Fibroblast of villous mesenchyme (primary cell): ENCODE results near the gene BRD8. TPM values are rescaled to one million over a fixed set of nuclear protein-coding genes. Genes with fewer than 3 reads are reported as not detected.

Experiments
- DNase-seq: peaks from one replicate; pipeline ENCODE4 v3.0.0-alpha.2; 2010; ENCODE audit warnings: low read depth
- H3K4me3 ChIP-seq: 2 replicates; pipeline ENCODE4 v1.5.1; 2011; ENCODE audit warnings: low read depth, mild to moderate bottlenecking, low read length
- CTCF ChIP-seq: IDR thresholded peaks from 2 replicates; pipeline ENCODE4 v1.5.1; 2012; ENCODE audit warnings: low read depth, mild to moderate bottlenecking, low read length; ENCODE audit not compliant: insufficient read depth
- total RNA-seq: library from RNA; depleted of rRNA; stranded (reverse); fragments of >200 nt; gene quantifications from 2 replicates; pipeline ENCODE4 v1.2.3, GENCODE V29; 2012

BRD8 gene
- total RNA-seq, 1 donor: 63.9 TPM

- no peak for TF ChIP-seq CTCF
- no peak overlapping the region for H3K4me3 ChIP-seq
- DNase-seq: no peak
Measured at GRCh38 chr5:138182808-138183207, 4.4 kb upstream of the BRD8 start.

- H3K4me3 ChIP-seq: no peak overlapping the region
- DNase-seq: no peak
- no peak for TF ChIP-seq CTCF
Measured at GRCh38 chr5:138180841-138181240, 2.4 kb upstream of the BRD8 start.

- peak overlapping the region; percentile 82 for H3K4me3 ChIP-seq
- DNase-seq: peak; percentile 63
- peak; percentile 42 for TF ChIP-seq CTCF
Measured at GRCh38 chr5:138180183-138180782, 1.9 kb upstream of the BRD8 start.

- peak overlapping the region; percentile 82 for H3K4me3 ChIP-seq
- peak; percentile 2 for DNase-seq
- TF ChIP-seq CTCF: no peak
Measured at GRCh38 chr5:138179277-138179857, 937 bp upstream of the BRD8 start.

GRCh38 chr5:138177941-138178515, 402 bp downstream of the BRD8 start:
- DNase-seq: peak; percentile 30
- H3K4me3 ChIP-seq: peak overlapping the region; percentile 82
- no peak for TF ChIP-seq CTCF

- H3K4me3 ChIP-seq: no peak overlapping the region
- DNase-seq: no peak
- no peak for TF ChIP-seq CTCF
Measured at GRCh38 chr5:138170299-138170698, 8.1 kb downstream of the BRD8 start.
